SK-N-SH treated with all-trans-retinoic acid at 6 μM for 48 hours (cell line): Measurements from ENCODE around the gene CCNL2.

ENCODE experiments used
- ATAC-seq: fragments of 200-7000 bp; cut with Tn5 transposase; 3 replicates; pipeline ENCODE4 v1.9.1; 2020; ENCODE audit warnings: mild to moderate bottlenecking, moderate library complexity
- ARNTL ChIP-seq: fragments of 450-650 bp; formaldehyde crosslinking; IDR thresholded peaks from 2 replicates; pipeline ENCODE4 v1.5.0; 2020; ENCODE audit warnings: low read depth, mild to moderate bottlenecking, moderate library complexity, borderline replicate concordance
- ESRRG ChIP-seq: fragments of 250-450 bp; sonication (Bioruptor Pico); IDR thresholded peaks from 2 replicates; pipeline ENCODE4 v1.6.1; 2021; ENCODE audit warnings: mild to moderate bottlenecking
- ISL1 ChIP-seq: fragments of 250-450 bp; sonication (Bioruptor Pico); IDR thresholded peaks from 2 replicates; pipeline ENCODE4 v2.1.2; 2022; ENCODE audit warnings: mild to moderate bottlenecking, moderate library complexity
- OSR1 ChIP-seq: fragments of 250-450 bp; sonication (Bioruptor Pico); IDR thresholded peaks from 2 replicates; pipeline ENCODE4 v1.8.0; 2022; ENCODE audit warnings: moderate library complexity, mild to moderate bottlenecking, inconsistent platforms
- PPARA ChIP-seq: fragments of 250-450 bp; sonication (Bioruptor Pico); IDR thresholded peaks from 2 replicates; pipeline ENCODE4 v1.5.0; 2020; ENCODE audit warnings: mild to moderate bottlenecking, borderline replicate concordance
- RARB ChIP-seq: fragments of 250-450 bp; sonication (Bioruptor Pico); IDR thresholded peaks from 2 replicates; pipeline ENCODE4 v1.8.0; 2021; ENCODE audit warnings: mild to moderate bottlenecking, moderate library complexity
- SNAI2 ChIP-seq: fragments of 250-450 bp; sonication (Bioruptor Pico); IDR thresholded peaks from 2 replicates; pipeline ENCODE4 v1.5.0; 2020; ENCODE audit warnings: mild to moderate bottlenecking, moderate library complexity
- TCF4 ChIP-seq: fragments of 250-450 bp; sonication (Bioruptor Pico); IDR thresholded peaks from 2 replicates; pipeline ENCODE4 v1.8.0; 2021; ENCODE audit warnings: mild to moderate bottlenecking, moderate library complexity, borderline replicate concordance
- ZC3H10 ChIP-seq: fragments of 250-450 bp; sonication (Bioruptor Pico); IDR thresholded peaks from 2 replicates; pipeline ENCODE4 v1.5.1; 2021; ENCODE audit warnings: mild to moderate bottlenecking, moderate library complexity
- ZFP30 ChIP-seq: fragments of 450-650 bp; formaldehyde crosslinking; IDR thresholded peaks from 2 replicates; pipeline ENCODE4 v1.5.0; 2022; ENCODE audit warnings: mild to moderate bottlenecking, moderate library complexity
- ZNF565 ChIP-seq: fragments of 450-650 bp; formaldehyde crosslinking; conservative IDR thresholded peaks from 2 replicates; pipeline ENCODE4 v1.5.0; 2020; ENCODE audit warnings: low read depth, mild to moderate bottlenecking, moderate library complexity
- ZNF70 ChIP-seq: fragments of 450-650 bp; formaldehyde crosslinking; IDR thresholded peaks from 2 replicates; pipeline ENCODE4 v1.5.0; 2020; ENCODE audit warnings: mild to moderate bottlenecking, moderate library complexity
- ZNF8 ChIP-seq: fragments of 450-650 bp; formaldehyde crosslinking; IDR thresholded peaks from 2 replicates; pipeline ENCODE4 v1.5.0; 2020; ENCODE audit warnings: mild to moderate bottlenecking, moderate library complexity
- TF ChIP-seq, protein P1 (sequence below): fragments of 250-450 bp; sonication (Bioruptor Pico); IDR thresholded peaks from 2 replicates; pipeline ENCODE4 v1.8.0; 2021; ENCODE audit warnings: low read depth, mild to moderate bottlenecking, moderate library complexity, borderline replicate concordance
- TF ChIP-seq, protein P2 (sequence below): fragments of 250-450 bp; sonication (Bioruptor Pico); IDR thresholded peaks from 2 replicates; pipeline ENCODE4 v1.8.0; 2020; ENCODE audit warnings: mild to moderate bottlenecking, moderate library complexity, borderline replicate concordance
- TF ChIP-seq, protein P3 (sequence below): fragments of 250-450 bp; sonication (Bioruptor Pico); IDR thresholded peaks from 2 replicates; pipeline ENCODE4 v1.5.1; 2020; ENCODE audit warnings: low read depth, mild to moderate bottlenecking, moderate library complexity
- TF ChIP-seq, protein P4 (sequence below): fragments of 250-450 bp; sonication (Bioruptor Pico); IDR thresholded peaks from 2 replicates; pipeline ENCODE4 v1.5.0; 2020; ENCODE audit warnings: mild to moderate bottlenecking, moderate library complexity
- TF ChIP-seq, protein P5 (sequence below): fragments of 250-450 bp; sonication (Bioruptor Pico); IDR thresholded peaks from 2 replicates; pipeline ENCODE4 v1.5.1; 2021; ENCODE audit warnings: mild to moderate bottlenecking, moderate library complexity

The CCNL2 gene

DNA sequence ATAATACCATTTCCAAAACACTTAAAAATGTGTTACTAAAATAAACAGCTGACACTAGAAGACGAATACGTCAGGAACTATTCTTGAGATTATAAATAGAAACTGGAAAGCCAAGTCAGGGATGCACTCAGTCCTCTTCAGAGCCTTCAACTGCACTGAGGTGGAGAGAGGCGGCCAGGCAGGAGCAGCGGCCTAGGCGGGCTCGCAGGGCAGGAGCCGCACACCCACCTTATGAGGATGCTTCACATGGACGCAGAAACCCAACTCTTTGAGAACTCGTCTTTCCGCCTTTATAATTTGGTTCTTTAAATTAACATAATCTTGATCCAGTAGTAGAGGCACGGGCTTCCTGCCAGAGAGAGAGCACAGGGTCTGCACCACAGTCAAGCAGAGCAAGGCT is 4.0 kb downstream of the CCNL2 start (continued):
- TF ChIP-seq TCF4 (CRISPR knock-in tag) (no peak), OSR1 (CRISPR knock-in tag) (no peak), ISL1 (CRISPR knock-in tag) (no peak)

DNA sequence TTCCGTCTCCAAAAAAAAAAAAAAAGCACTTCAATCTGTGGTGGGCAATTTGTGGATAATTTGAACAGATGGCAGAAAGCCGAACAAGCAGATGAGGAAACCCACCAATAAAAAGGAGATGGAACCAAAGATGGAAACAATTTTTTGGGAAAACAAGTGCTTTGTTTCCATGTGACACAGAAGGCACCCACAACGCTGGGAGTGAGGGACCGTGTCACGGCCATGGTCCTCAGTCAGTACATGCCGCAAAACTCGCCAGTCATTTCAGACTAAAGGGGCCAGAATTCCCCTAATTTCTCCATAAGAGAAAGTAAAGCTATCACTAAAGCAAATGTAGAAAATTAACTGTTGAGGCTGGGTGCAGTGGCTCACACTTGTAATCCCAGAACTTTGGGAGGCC is 5.0 kb downstream of the CCNL2 start:
- no peak for TF ChIP-seq OSR1 (CRISPR knock-in tag)
- TF ChIP-seq TCF4 (CRISPR knock-in tag) = no peak
- no peak for TF ChIP-seq ZC3H10 (CRISPR knock-in tag)
- no peak for TF ChIP-seq ARNTL (CRISPR knock-in tag)
- TF ChIP-seq, protein P1, sequence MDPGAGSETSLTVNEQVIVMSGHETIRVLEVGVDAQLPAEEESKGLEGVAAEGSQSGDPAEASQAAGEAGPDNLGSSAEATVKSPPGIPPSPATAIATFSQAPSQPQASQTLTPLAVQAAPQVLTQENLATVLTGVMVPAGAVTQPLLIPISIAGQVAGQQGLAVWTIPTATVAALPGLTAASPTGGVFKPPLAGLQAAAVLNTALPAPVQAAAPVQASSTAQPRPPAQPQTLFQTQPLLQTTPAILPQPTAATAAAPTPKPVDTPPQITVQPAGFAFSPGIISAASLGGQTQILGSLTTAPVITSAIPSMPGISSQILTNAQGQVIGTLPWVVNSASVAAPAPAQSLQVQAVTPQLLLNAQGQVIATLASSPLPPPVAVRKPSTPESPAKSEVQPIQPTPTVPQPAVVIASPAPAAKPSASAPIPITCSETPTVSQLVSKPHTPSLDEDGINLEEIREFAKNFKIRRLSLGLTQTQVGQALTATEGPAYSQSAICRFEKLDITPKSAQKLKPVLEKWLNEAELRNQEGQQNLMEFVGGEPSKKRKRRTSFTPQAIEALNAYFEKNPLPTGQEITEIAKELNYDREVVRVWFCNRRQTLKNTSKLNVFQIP = no peak
- ATAC-seq = no peak

DNA sequence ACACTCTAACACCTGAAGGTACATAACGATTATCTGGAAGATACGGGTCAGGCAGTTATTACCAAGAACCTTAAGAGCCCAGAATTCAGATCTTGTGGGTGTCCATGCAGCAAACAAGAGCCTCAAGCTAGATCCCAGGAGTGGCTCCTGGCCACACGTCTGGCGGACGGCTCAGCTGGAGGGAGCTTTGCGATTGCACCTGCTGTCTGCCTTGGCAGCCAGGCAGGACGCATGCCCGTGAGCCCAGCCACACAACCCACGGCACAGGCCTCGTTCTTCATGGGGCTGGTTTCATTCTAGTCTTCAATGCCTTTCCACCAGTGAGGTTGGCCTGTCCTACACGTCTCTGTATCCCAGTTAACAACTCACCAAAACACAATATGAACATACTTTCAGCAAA is 5.7 kb downstream of the CCNL2 start:
- TF ChIP-seq TCF4 (CRISPR knock-in tag) (no peak), ARNTL (CRISPR knock-in tag) (no peak), ZNF565 (CRISPR knock-in tag) (no peak)
- TF ChIP-seq, protein P2, sequence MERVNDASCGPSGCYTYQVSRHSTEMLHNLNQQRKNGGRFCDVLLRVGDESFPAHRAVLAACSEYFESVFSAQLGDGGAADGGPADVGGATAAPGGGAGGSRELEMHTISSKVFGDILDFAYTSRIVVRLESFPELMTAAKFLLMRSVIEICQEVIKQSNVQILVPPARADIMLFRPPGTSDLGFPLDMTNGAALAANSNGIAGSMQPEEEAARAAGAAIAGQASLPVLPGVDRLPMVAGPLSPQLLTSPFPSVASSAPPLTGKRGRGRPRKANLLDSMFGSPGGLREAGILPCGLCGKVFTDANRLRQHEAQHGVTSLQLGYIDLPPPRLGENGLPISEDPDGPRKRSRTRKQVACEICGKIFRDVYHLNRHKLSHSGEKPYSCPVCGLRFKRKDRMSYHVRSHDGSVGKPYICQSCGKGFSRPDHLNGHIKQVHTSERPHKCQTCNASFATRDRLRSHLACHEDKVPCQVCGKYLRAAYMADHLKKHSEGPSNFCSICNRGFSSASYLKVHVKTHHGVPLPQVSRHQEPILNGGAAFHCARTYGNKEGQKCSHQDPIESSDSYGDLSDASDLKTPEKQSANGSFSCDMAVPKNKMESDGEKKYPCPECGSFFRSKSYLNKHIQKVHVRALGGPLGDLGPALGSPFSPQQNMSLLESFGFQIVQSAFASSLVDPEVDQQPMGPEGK (CRISPR knock-in tag) = no peak
- no peak for ATAC-seq

DNA sequence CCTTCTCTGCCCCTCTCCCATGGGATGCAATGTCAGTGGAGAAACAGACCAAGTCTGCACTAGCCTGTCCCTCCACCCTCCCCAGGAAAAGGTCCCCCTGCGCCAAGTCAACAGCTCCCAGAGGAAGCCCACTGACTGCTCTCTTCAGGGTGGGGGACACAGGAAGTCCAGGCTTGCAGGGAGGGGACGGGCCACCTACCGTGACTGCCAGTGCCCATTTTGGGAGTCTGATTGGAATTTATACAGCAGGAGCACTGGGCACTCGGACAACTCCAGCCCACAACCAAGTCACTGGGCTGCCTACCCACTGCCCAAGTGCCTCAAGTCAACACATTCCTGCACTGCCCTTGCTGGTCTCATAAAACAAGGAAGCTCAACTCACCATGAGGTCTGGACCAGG is 6.1 kb downstream of the CCNL2 start:
- TF ChIP-seq ZNF565 (CRISPR knock-in tag) = no peak
- no peak for TF ChIP-seq PPARA (CRISPR knock-in tag)
- TF ChIP-seq ZNF70 = no peak
- TF ChIP-seq ESRRG = no peak
- TF ChIP-seq, protein P1 = no peak
- TF ChIP-seq ZNF8 (CRISPR knock-in tag) = no peak
- TF ChIP-seq, protein P3, sequence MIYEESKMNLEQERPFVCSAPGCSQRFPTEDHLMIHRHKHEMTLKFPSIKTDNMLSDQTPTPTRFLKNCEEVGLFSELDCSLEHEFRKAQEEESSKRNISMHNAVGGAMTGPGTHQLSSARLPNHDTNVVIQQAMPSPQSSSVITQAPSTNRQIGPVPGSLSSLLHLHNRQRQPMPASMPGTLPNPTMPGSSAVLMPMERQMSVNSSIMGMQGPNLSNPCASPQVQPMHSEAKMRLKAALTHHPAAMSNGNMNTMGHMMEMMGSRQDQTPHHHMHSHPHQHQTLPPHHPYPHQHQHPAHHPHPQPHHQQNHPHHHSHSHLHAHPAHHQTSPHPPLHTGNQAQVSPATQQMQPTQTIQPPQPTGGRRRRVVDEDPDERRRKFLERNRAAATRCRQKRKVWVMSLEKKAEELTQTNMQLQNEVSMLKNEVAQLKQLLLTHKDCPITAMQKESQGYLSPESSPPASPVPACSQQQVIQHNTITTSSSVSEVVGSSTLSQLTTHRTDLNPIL (CRISPR knock-in tag) = no peak
- no peak for TF ChIP-seq ZFP30
- ATAC-seq = no peak

DNA sequence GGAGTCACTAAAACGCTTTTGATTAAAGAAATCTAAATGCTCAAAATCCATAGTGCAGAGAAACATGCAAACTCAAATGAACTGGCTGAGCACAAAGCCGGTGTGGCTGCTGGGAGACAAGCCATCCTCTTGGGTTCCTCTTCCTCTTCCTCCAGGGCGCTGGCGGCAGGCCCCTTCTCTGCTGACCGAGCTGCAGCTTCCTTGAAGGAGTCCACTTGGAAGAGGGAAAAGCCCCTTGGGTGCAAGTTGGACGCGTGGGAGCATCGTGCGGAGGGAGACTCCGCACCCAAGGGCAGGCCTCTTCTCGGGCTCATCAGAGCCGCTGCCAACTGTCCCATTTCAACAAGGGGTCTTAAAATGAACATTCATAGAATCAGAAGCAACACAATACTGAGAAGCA is 7.9 kb downstream of the CCNL2 start:
- TF ChIP-seq ISL1 (CRISPR knock-in tag) = no peak
- no peak for TF ChIP-seq SNAI2 (CRISPR knock-in tag)
- no peak for TF ChIP-seq ZC3H10 (CRISPR knock-in tag)
- TF ChIP-seq ZNF8 (CRISPR knock-in tag) = no peak
- TF ChIP-seq OSR1 (CRISPR knock-in tag) = no peak
- no peak for TF ChIP-seq ARNTL (CRISPR knock-in tag)
- no peak for TF ChIP-seq ZNF70
- no peak for ATAC-seq

DNA sequence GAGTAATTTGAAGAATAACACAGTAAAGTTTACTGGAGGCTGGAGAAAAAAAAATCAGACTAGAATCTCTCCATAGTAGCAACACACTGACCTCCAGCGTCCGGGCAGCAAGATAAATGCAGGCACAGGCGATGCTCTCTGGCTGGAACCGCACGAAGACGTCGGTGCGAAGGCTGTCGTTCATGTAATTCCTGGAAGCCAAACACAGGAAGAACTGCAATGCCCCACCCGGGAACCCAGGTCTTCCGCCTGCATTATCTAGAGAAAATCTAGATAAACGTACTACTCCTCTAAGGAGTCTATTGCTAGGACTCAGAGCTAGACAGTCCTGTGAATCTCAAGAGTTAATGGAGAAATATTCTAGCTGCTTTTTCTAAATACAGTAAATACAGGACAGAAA is 8.5 kb downstream of the CCNL2 start:
- no peak for ATAC-seq
- no peak for TF ChIP-seq ZNF565 (CRISPR knock-in tag)
- TF ChIP-seq, protein P4, sequence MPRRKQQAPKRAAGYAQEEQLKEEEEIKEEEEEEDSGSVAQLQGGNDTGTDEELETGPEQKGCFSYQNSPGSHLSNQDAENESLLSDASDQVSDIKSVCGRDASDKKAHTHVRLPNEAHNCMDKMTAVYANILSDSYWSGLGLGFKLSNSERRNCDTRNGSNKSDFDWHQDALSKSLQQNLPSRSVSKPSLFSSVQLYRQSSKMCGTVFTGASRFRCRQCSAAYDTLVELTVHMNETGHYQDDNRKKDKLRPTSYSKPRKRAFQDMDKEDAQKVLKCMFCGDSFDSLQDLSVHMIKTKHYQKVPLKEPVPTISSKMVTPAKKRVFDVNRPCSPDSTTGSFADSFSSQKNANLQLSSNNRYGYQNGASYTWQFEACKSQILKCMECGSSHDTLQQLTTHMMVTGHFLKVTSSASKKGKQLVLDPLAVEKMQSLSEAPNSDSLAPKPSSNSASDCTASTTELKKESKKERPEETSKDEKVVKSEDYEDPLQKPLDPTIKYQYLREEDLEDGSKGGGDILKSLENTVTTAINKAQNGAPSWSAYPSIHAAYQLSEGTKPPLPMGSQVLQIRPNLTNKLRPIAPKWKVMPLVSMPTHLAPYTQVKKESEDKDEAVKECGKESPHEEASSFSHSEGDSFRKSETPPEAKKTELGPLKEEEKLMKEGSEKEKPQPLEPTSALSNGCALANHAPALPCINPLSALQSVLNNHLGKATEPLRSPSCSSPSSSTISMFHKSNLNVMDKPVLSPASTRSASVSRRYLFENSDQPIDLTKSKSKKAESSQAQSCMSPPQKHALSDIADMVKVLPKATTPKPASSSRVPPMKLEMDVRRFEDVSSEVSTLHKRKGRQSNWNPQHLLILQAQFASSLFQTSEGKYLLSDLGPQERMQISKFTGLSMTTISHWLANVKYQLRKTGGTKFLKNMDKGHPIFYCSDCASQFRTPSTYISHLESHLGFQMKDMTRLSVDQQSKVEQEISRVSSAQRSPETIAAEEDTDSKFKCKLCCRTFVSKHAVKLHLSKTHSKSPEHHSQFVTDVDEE (CRISPR knock-in tag) = no peak
- TF ChIP-seq, protein P5, sequence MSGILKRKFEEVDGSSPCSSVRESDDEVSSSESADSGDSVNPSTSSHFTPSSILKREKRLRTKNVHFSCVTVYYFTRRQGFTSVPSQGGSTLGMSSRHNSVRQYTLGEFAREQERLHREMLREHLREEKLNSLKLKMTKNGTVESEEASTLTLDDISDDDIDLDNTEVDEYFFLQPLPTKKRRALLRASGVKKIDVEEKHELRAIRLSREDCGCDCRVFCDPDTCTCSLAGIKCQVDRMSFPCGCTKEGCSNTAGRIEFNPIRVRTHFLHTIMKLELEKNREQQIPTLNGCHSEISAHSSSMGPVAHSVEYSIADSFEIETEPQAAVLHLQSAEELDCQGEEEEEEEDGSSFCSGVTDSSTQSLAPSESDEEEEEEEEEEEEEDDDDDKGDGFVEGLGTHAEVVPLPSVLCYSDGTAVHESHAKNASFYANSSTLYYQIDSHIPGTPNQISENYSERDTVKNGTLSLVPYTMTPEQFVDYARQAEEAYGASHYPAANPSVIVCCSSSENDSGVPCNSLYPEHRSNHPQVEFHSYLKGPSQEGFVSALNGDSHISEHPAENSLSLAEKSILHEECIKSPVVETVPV (CRISPR knock-in tag) = no peak
- TF ChIP-seq RARB (CRISPR knock-in tag) = no peak
- TF ChIP-seq TCF4 (CRISPR knock-in tag) = no peak
- TF ChIP-seq ZNF70 = no peak
- no peak for TF ChIP-seq ZNF8 (CRISPR knock-in tag)
- TF ChIP-seq, protein P3 (CRISPR knock-in tag) = no peak
- no peak for TF ChIP-seq ESRRG
- TF ChIP-seq ISL1 (CRISPR knock-in tag) = no peak
